ENCODE measurements around the gene SLC22A23.

Gene SLC22A23

GRCh38 chr6:3267162-3267561, 189.7 kb downstream of the SLC22A23 start:
- ChIA-PET POLR2A (no interaction called here), CTCF (interaction anchor here (1.5 kb wide), 1 partner anchor 15 kb away, joined by 8 read pairs; no protein-coding TSS in a partner anchor)
- no peak for TF ChIP-seq CTCF (IDR thresholded peaks at IDR 0.05; ENCODE audit: insufficient read depth, low read length, missing control alignments)
- no peak overlapping the region for H3K4me3 ChIP-seq (ENCODE audit: low read depth, low read length)
- no peak for DNase-seq (ENCODE audit: low read depth, low spot score)

- TF ChIP-seq CTCF (IDR thresholded peaks at IDR 0.05; ENCODE audit: insufficient read depth, low read length, missing control alignments) = no peak
- ChIA-PET POLR2A (no interaction called here), CTCF (interaction anchor here (0.9 to 1.4 kb wide), 2 partner anchors 15 to 109 kb away, joined by 3 to 5 read pairs; partner anchors contain the start of gene TUBB2A)
- no peak for DNase-seq (ENCODE audit: low read depth, low spot score)
- H3K4me3 ChIP-seq (ENCODE audit: low read depth, low read length) = no peak overlapping the region
Observed at GRCh38 chr6:3266170-3266569, 190.7 kb downstream of the SLC22A23 start.

DNA sequence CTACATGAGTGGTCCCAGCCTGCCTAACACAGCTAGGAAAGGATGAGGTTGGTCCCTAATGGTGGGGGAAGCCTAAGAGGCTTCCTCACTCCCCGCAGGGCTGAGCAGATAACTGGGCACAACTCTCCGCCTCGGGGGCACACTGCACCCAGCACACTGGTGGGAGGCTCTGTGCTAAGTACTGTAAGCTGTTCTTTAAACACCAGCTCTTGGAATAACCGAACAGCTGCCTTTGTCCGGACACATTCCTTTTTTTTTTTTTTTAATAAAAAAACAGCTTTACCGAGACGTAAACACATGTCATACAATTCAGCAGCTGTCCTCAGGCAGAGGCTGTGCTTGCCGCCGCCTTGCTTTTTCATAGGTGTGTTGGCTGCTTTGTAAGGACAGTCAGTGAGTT, 191.2 kb downstream of the SLC22A23 start:
- no peak overlapping the region for H3K4me3 ChIP-seq (ENCODE audit: low read depth, low read length)
- CTCF ChIA-PET = interaction anchor here (0.9 to 2.5 kb wide), 4 partner anchors 14 to 109 kb away, joined by 3 to 8 read pairs (median 4); partner anchors contain the start of gene TUBB2A
- POLR2A ChIA-PET = no interaction called here
- TF ChIP-seq CTCF (IDR thresholded peaks at IDR 0.05; ENCODE audit: insufficient read depth, low read length, missing control alignments) = no peak
- no peak for DNase-seq (ENCODE audit: low read depth, low spot score)

GRCh38 chr6:3264356-3264755, 192.5 kb downstream of the SLC22A23 start:
- POLR2A ChIA-PET = no interaction called here
- H3K4me3 ChIP-seq (ENCODE audit: low read depth, low read length) = no peak overlapping the region
- no peak for TF ChIP-seq CTCF (IDR thresholded peaks at IDR 0.05; ENCODE audit: insufficient read depth, low read length, missing control alignments)
- DNase-seq (ENCODE audit: low read depth, low spot score) = no peak
- CTCF ChIA-PET = interaction anchor here (1.3 to 2.5 kb wide), 3 partner anchors 12 to 16 kb away, joined by 4 to 11 read pairs (median 8); no protein-coding TSS in a partner anchor

DNA sequence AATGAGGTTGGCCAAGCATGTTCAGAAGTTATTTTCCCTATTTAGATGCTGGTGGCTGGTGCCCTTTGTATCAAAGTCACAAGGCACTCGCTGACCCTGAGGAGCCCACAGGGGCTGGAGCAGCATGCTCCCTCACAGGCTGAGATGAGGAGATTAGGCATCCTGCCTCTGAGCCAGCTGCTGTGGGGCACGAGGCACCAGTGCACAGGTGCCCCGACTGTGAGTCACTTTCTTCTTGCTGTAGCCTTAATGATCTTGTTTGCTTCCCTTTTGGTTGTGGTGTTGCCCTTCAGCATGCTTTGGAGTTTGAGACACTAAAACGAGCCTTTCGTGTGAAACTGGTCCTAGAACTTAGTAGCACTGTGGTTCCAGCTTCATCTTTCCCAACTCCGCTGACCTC, 193.8 kb downstream of the SLC22A23 start:
- POLR2A ChIA-PET = no interaction called here
- CTCF ChIA-PET = interaction anchor here (1.5 to 2.5 kb wide), 3 partner anchors 11 to 469 kb away, joined by 4 to 11 read pairs (median 8); no protein-coding TSS in a partner anchor
- no peak overlapping the region for H3K4me3 ChIP-seq (ENCODE audit: low read depth, low read length)
- no peak for TF ChIP-seq CTCF (IDR thresholded peaks at IDR 0.05; ENCODE audit: insufficient read depth, low read length, missing control alignments)
- DNase-seq (ENCODE audit: low read depth, low spot score) = no peak

- H3K4me3 ChIP-seq (ENCODE audit: low read depth, low read length) = no peak overlapping the region
- ChIA-PET POLR2A (no interaction called here), CTCF (interaction anchor here (0.9 to 3.6 kb wide), 6 partner anchors 11 to 470 kb away, joined by 3 to 21 read pairs (median 7); no protein-coding TSS in a partner anchor)
- no peak for DNase-seq (ENCODE audit: low read depth, low spot score)
- no peak for TF ChIP-seq CTCF (IDR thresholded peaks at IDR 0.05; ENCODE audit: insufficient read depth, low read length, missing control alignments)
Observed at GRCh38 chr6:3261921-3262320, 194.9 kb downstream of the SLC22A23 start.
